HL-60 (cell line): Measurements from ENCODE around the gene TSPEAR.

Experiments
- DNase-seq, 2 experiments: peaks; one replicate each; pipeline ENCODE4 v3.0.0-alpha.2; 2010 to 2020; ENCODE audit warnings: low read depth in 1 of 2, low spot score in 1 of 2
- H3K27ac ChIP-seq: fragments of 250-450 bp; sonication (Bioruptor Pico); replicated peaks from 2 replicates; pipeline ENCODE4 v1.5.1; 2020; ENCODE audit warnings: mild to moderate bottlenecking, moderate library complexity
- H3K27me3 ChIP-seq: fragments of 250-450 bp; sonication (Bioruptor Pico); 2 replicates; pipeline ENCODE4 v1.5.1; 2021; ENCODE audit warnings: mild to moderate bottlenecking, moderate library complexity; ENCODE audit not compliant: insufficient read depth, poor library complexity, severe bottlenecking
- H3K4me3 ChIP-seq: replicated peaks from 2 replicates; pipeline ENCODE4 v1.5.1; 2011; ENCODE audit warnings: mild to moderate bottlenecking, control low read depth, low read length; ENCODE audit not compliant: insufficient read depth
- CTCF ChIP-seq: IDR thresholded peaks from one replicate; pipeline ENCODE4 v1.5.1; 2011; ENCODE audit warnings: low read length, control low read depth, inconsistent platforms; ENCODE audit not compliant: insufficient read depth
- GABPA ChIP-seq: IDR thresholded peaks from 2 replicates; pipeline ENCODE4 v1.6.1; 2012; ENCODE audit warnings: low read depth
- POLR2AphosphoS5 ChIP-seq: IDR thresholded peaks from 2 replicates; pipeline ENCODE4 v1.6.1; 2012; ENCODE audit warnings: low read depth
- SPI1 ChIP-seq: IDR thresholded peaks from 2 replicates; pipeline ENCODE4 v1.6.1; 2012; ENCODE audit warnings: low read depth, mild to moderate bottlenecking, borderline replicate concordance
- TF ChIP-seq, protein P1 (sequence below): IDR thresholded peaks from 2 replicates; pipeline ENCODE4 v1.6.1; 2012; ENCODE audit warnings: low read depth; ENCODE audit not compliant: insufficient replicate concordance

Gene TSPEAR

DNA sequence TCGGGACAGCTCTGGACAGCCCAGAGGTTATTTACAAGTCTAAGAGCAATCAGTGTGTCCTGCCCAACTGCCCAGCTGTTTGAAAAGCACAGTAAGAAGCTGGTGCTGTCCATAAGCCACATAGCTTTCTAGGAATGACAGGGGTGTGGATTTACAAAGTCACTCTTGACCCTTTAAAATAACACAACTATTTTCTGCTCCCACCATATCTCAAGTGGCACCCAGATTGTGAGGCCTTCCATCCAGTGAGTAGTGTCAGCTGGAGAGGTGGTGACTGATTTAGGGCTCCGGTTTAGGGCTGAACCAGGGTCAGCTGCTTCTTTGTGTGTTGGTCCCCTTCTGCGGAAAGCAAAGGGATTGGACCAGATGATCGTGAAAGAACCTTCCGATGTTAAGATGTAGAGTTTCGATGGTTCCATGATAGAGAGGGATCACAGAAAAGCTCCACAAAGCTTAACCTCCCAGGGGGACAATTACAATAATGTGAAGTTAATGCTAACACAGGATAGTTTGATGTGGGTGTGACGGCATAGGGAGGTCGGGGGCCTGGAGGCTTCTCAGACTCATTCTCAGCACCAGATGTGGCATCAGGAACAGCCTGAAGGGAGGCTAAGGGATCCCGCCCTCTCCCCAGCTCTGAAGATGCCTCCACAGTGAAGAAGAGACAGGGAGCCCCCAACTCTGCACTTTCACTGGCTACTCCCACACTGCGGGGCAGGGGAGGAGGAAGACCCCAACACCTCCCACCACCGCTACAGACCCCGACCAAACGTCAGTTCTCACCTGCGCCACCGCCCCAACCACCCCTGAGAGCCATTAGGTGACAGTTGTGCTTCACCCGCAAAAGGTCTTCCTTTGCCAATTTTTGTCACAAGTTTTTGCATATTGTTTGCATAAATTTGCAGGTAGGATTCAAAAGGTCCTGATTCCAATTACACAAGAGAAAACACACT lies 215.5 kb downstream of the TSPEAR start:
- Histone ChIP-seq H3K27me3 (no peaks in the 10 kb centered on the region), H3K4me3 (no peak overlapping the region), H3K27ac (no peak overlapping the region)
- TF ChIP-seq POLR2AphosphoS5 (no peak), CTCF (no peak), GABPA (no peak), SPI1 (no peak)
- TF ChIP-seq, protein P1, sequence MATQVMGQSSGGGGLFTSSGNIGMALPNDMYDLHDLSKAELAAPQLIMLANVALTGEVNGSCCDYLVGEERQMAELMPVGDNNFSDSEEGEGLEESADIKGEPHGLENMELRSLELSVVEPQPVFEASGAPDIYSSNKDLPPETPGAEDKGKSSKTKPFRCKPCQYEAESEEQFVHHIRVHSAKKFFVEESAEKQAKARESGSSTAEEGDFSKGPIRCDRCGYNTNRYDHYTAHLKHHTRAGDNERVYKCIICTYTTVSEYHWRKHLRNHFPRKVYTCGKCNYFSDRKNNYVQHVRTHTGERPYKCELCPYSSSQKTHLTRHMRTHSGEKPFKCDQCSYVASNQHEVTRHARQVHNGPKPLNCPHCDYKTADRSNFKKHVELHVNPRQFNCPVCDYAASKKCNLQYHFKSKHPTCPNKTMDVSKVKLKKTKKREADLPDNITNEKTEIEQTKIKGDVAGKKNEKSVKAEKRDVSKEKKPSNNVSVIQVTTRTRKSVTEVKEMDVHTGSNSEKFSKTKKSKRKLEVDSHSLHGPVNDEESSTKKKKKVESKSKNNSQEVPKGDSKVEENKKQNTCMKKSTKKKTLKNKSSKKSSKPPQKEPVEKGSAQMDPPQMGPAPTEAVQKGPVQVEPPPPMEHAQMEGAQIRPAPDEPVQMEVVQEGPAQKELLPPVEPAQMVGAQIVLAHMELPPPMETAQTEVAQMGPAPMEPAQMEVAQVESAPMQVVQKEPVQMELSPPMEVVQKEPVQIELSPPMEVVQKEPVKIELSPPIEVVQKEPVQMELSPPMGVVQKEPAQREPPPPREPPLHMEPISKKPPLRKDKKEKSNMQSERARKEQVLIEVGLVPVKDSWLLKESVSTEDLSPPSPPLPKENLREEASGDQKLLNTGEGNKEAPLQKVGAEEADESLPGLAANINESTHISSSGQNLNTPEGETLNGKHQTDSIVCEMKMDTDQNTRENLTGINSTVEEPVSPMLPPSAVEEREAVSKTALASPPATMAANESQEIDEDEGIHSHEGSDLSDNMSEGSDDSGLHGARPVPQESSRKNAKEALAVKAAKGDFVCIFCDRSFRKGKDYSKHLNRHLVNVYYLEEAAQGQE: no peak
- no peak for DNase-seq

- no peak for TF ChIP-seq CTCF
- TF ChIP-seq SPI1: no peak
- no peak for TF ChIP-seq GABPA
- TF ChIP-seq, protein P1: no peak
- TF ChIP-seq POLR2AphosphoS5: no peak
- Histone ChIP-seq H3K27me3 (no peaks in the 10 kb centered on the region), H3K4me3 (no peak overlapping the region), H3K27ac (no peak overlapping the region)
- no peak for DNase-seq
Observed at GRCh38 chr21:44494956-44495355, 216.4 kb downstream of the TSPEAR start.

DNA sequence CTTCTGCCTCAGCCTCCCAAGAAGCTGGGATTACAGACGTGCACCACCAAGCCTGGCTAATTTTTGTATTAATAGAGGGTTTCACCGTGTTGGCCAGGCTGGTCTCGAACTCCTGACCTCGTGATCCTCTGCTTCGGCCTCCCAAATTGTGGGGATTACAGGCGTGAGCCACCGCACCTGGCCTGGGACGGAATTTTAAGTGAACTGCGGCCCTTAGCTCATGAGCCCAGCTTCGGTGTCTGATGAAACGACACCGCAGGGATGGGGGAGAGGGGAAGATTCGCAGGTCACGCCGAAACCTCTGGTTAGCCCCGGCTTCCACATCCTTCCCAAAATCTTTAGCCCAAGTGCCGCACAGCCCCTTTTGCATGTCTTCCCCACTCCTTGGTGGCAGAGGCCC lies 217.0 kb downstream of the TSPEAR start:
- no peaks in the 10 kb centered on the region for H3K27me3 ChIP-seq
- TF ChIP-seq, protein P1: no peak
- TF ChIP-seq POLR2AphosphoS5 (no peak), GABPA (no peak), SPI1 (no peak), CTCF (no peak)
- no peak overlapping the region for H3K27ac ChIP-seq
- DNase-seq: no peak
- H3K4me3 ChIP-seq: no peak overlapping the region
